ENCODE data around the gene FRMD4A. TPM values are rescaled to one million over a fixed set of nuclear protein-coding genes. Genes with fewer than 3 reads are reported as not detected.

Gene FRMD4A
- polyA plus RNA-seq, 1 of the 3 experiments (the other 2 are of a cell fraction): 37.7 TPM

DNA sequence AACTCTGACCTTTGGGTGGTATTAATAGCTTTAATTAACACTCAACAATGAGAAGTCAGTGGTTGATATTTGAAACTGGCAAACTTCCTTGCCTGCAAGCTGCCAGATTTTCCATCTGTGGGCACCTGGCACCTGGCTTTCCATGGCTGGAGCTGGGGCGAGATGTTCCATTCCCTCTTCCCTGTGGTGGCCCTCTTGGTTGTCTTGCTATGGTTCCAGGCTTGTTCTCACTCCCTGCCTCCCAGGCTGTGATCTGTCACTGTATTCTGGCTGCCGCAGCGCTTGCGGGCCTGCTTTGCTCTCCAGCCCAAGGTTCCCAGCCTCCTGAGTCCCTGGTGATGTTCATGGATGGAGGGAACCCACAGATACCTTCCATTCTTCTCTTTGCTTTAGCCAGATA lies 201.0 kb downstream of the FRMD4A start:
- Histone ChIP-seq H3K4me3 (ENCODE audit: low read depth in 2 of 2, low read length in 1 of 2) (no peak overlapping the region), H3K27me3 (ENCODE audit: insufficient read depth) (peaks cover 7% of the 10 kb centered on the region), H2AFZ (ENCODE audit: low read depth) (no peak overlapping the region), H3K9ac (no peak overlapping the region), H3K9me3 (no peaks in the 10 kb centered on the region), H3K9me2 (no peaks in the 10 kb centered on the region), H3K4me1 (ENCODE audit: control insufficient read depth in 1 of 2, insufficient read depth in 2 of 2, low read depth in 1 of 2, low read length in 1 of 2) (no peaks in the 10 kb centered on the region), H3K4me2 (no peak overlapping the region), H3K36me3 (replicated peaks in 1 of 2; ENCODE audit: control insufficient read depth in 1 of 2, insufficient read depth in 2 of 2, low read length in 1 of 2) (no peaks in the 10 kb centered on the region), H3K27ac (ENCODE audit: low read depth in 2 of 2, low read length in 1 of 2) (no peak overlapping the region), H4K20me1 (ENCODE audit: insufficient read depth) (no peaks in the 10 kb centered on the region), H3F3A (replicated peaks; ENCODE audit: insufficient read depth) (no peaks in the 10 kb centered on the region), H3K79me2 (ENCODE audit: insufficient read depth) (no peaks in the 10 kb centered on the region)
- ChIA-PET POLR2A (no interaction called here), CTCF (interaction anchor here (0.7 kb wide), 1 partner anchor 15 kb away, joined by 3 read pairs; no protein-coding TSS in a partner anchor)
- TF ChIP-seq YY1 (IDR thresholded peaks at IDR 0.05; ENCODE audit: low read depth) (no peak), FOSL2 (IDR thresholded peaks at IDR 0.05; ENCODE audit: borderline replicate concordance, low read depth) (no peak)
- WGBS (ENCODE audit: low lambda C conversion rate): 72% methylated on average over 4 of the region's 4 CpGs
- DNase-seq: no peak

DNA sequence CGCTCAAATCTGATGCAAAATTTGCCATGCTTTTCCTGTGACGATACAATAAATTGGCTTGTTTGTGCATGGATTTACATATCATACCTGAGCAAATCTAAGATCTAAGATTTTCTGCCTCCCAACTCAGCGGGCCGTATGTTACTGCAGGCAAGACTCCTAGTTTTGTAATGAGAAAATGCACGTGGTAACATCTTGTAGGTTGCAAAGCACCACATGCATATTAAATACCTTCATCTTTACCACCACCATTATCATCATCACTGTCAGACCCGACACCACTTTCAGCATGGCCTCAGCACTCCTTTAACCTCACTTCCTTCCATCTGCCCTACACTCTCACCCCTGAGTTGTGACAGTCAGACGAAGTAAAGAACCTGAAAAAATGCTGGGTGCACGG lies 202.2 kb downstream of the FRMD4A start:
- no peaks in the 10 kb centered on the region for H3F3A ChIP-seq (replicated peaks; ENCODE audit: insufficient read depth)
- TF ChIP-seq IRF3 (IDR thresholded peaks at IDR 0.05; ENCODE audit: low read depth, low read length) (no peak), SIN3A (IDR thresholded peaks at IDR 0.05; ENCODE audit: borderline replicate concordance, low read depth, low read length) (no peak), TAF1 (IDR thresholded peaks at IDR 0.05; ENCODE audit: borderline replicate concordance, low read depth, low read length) (no peak), TCF12 (IDR thresholded peaks at IDR 0.05) (no peak), ELF1 (IDR thresholded peaks at IDR 0.05) (no peak), PBX3 (IDR thresholded peaks at IDR 0.05) (no peak), YY1 (IDR thresholded peaks at IDR 0.05; ENCODE audit: low read depth) (no peak), EP300 (IDR thresholded peaks at IDR 0.05; ENCODE audit: borderline replicate concordance in 1 of 2, low read depth in 1 of 2, low read length in 1 of 2) (no peak), NRF1 (IDR thresholded peaks at IDR 0.05; ENCODE audit: low read depth, low read length) (no peak), POLR2AphosphoS5 (IDR thresholded peaks at IDR 0.05; ENCODE audit: low read depth, low read length) (no peak), RXRA (IDR thresholded peaks at IDR 0.05; ENCODE audit: borderline replicate concordance, low read depth) (no peak), CHD2 (IDR thresholded peaks at IDR 0.05; ENCODE audit: low read length, partially characterized antibody) (no peak), TEAD4 (IDR thresholded peaks at IDR 0.05; ENCODE audit: borderline replicate concordance, insufficient read depth) (no peak), FOSL2 (IDR thresholded peaks at IDR 0.05; ENCODE audit: borderline replicate concordance, low read depth) (no peak)
- 65% methylated on average over 8 of the region's 8 CpGs for WGBS (ENCODE audit: low lambda C conversion rate)
- no peak overlapping the region for H3K4me3 ChIP-seq (ENCODE audit: low read depth in 2 of 2, low read length in 1 of 2)
- no peak overlapping the region for H3K9ac ChIP-seq
- H3K27ac ChIP-seq (ENCODE audit: low read depth in 2 of 2, low read length in 1 of 2): no peak overlapping the region
- H3K9me3 ChIP-seq: no peaks in the 10 kb centered on the region
- H3K27me3 ChIP-seq (ENCODE audit: insufficient read depth): peaks cover 7% of the 10 kb centered on the region
- no peaks in the 10 kb centered on the region for H4K20me1 ChIP-seq (ENCODE audit: insufficient read depth)
- no peaks in the 10 kb centered on the region for H3K36me3 ChIP-seq (replicated peaks in 1 of 2; ENCODE audit: control insufficient read depth in 1 of 2, insufficient read depth in 2 of 2, low read length in 1 of 2)
- CTCF ChIA-PET: no interaction called here
- no peak overlapping the region for H3K4me2 ChIP-seq
- no peaks in the 10 kb centered on the region for H3K79me2 ChIP-seq (ENCODE audit: insufficient read depth)
- POLR2A ChIA-PET: no interaction called here
- no peaks in the 10 kb centered on the region for H3K4me1 ChIP-seq (ENCODE audit: control insufficient read depth in 1 of 2, insufficient read depth in 2 of 2, low read depth in 1 of 2, low read length in 1 of 2)
- H3K9me2 ChIP-seq: no peaks in the 10 kb centered on the region
- no peak overlapping the region for H2AFZ ChIP-seq (ENCODE audit: low read depth)
- DNase-seq: no peak
